Stimulated activated CD8-positive, alpha-beta memory T cell treated with anti-CD3 and anti-CD28 coated beads, Interleukin-12 subunit alpha, Interleukin-12 subunit beta, amount 100 ng/mL, for 24 hours (primary cell): ENCODE results near the gene MRPS34.
"Not testable (repeated sequence)": the region's sequence is repeated elsewhere in the genome, so short reads cannot be mapped to it uniquely, and the experiment has no call there.

Experiments
- DNase-seq: peaks from one replicate; pipeline ENCODE4 v3.0.0-alpha.2; 2020; ENCODE audit errors: extremely low read depth

Gene MRPS34

DNA sequence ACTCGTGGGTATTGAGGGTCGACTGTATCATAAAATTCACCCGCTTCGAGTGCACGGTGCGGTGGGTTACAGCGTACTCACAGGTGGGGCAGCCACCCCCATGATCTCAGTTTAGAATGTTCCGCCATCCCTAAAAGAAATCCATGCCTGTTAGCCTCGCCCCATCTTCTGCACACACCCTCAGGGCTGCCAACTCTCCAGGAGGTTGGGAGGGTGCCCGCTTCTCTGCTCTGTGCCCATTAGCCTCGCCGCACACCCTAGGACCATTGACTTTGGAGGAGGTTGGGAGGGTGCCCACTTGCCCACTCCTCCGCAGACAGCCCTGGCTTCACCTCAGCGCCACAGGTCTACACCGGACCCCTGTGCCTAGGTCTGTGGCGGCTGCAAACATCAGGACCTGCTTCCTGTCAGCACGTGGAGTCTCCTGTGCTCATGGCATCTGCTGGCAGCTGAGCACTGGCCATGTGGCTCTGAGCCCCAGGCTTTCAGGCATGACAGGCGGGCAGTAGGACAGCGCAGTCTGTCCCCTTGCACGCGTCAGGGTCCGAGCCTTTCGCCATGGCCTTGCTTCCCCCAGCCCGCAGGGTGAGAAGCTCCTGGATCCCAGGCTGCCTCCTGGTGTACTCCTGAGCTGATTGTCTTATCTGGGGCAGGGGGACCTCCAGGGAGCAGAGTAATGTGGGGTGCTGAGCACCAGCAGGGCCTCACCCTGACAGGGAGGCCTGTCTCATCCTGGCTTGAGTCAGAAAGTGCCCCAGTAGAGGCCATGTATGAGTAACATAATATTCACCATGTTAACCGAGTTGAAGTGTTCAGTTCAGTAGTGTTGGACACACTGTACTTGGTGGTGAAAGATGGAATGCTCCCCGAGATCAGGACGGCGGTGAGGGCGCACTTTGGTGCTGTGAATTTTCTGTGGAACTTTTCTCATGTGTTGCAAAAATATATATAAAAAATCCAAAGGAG lies 23.5 kb downstream of the MRPS34 start:
- no peak for DNase-seq

GRCh38 chr16:1747934-1748333 lies 25.0 kb downstream of the MRPS34 start:
- no peak for DNase-seq

DNA sequence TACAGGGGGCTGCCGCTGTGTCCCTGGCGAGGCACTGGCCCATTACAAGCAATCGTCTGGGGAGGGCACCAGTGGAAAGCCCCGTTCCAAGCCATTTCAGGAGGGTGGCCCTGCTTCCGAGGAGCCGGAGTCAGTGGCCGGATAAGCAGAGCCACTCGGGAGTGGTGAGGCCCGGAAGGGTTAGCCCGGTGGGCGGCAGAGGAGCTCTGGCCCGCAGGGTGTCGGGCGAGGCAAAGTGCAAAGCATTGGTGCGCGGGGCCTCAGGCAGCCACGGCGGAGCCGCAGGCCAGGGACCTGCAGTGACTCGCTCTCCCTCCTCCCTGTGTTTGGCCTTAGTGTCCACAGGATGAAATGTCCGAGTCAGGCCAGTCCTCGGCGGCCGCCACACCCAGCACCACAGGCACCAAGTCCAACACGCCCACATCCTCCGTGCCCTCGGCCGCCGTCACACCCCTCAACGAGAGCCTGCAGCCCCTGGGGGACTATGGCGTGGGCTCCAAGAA lies 26.2 kb downstream of the MRPS34 start:
- no peak for DNase-seq

- DNase-seq: no peak
Measured at GRCh38 chr16:1745900-1746692, 26.8 kb downstream of the MRPS34 start.

GRCh38 chr16:1745181-1745899 lies 27.6 kb downstream of the MRPS34 start:
- no peak for DNase-seq

DNA sequence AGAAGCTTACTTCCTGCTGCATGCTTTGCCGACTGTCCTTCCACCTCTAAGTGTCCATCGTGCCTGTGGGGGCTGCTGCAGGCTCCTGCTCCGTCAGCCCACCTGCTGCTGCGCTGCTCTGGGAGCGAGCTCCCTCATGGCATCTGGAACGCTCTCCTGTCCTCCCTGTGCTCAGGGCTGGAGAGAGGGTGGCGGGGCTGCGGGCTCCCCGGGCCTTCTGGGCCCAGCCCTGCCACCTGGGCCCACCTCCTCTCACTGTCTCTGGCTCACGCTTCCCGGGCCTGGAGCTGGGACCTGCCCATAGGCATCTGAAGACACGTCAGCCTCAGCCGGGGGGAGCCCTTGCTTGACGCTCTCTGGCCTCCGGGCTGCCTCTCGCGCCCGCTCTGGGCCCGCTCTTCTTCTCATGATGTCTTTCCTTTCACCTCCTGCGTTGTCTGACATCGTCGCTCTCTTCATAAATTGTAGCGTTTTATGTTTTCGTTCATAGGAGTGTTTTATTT lies 28.5 kb downstream of the MRPS34 start:
- no peak for DNase-seq

GRCh38 chr16:1743376-1744337 lies 29.3 kb downstream of the MRPS34 start:
- DNase-seq: no peak

DNA sequence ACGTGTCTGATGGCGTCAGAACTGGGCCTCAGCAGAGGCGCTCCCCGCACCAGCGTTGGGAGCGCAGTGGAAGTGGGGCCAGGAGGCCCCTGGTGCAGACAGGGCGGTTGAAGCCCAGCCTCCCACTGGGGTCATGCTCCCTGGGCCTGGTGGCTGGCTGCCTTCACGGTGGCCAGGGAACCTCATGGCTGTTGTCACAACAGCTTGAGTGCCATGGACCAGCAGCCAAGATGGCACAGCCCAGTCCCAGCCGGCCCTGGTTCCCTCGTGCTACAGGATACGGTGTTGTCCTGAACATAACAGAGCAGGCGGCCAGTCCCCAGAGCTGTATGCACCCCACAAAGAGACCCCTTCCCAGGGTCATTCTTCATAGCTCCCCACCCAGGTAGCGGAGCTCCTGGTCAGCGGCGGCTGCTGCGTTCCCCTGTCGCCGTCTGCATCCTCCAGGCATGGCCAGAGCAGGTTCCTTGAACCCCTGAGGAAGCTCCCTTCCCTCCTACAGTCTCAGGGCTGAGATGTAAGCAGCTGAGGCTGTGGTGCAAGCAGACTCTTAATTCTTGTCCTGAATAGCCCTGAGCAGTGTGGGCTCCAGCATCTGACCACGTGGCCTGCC lies 31.3 kb downstream of the MRPS34 start:
- no peak for DNase-seq

- DNase-seq: no peak
Measured at GRCh38 chr16:1740781-1741490, 32.0 kb downstream of the MRPS34 start.

GRCh38 chr16:1740234-1740633 lies 32.7 kb downstream of the MRPS34 start:
- DNase-seq: no peak

GRCh38 chr16:1734816-1735215 lies 38.1 kb downstream of the MRPS34 start:
- no peak for DNase-seq

GRCh38 chr16:1734123-1734522 lies 38.8 kb downstream of the MRPS34 start:
- DNase-seq: no peak

GRCh38 chr16:1732551-1732987 lies 40.4 kb downstream of the MRPS34 start:
- not testable (repeated sequence) for DNase-seq

DNA sequence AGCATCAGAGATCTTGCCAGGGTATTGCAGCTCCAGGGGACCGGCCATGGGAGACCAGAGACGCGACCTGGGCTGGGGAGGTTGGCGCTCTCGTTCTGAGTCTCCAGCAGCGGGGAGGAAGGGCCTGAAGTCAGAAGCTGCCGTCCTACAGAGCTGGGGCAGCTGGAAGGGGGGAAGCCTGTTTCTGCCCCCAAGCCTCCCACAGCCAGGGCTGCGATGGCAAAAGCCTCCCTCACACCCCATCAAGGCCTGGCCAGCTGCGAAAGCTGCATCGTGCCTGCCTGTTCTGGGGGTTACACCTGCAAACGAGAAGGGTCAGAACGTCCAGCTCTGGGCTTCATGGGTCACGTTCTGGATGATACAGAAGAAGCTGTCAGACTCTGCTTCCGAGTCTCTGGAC lies 40.9 kb downstream of the MRPS34 start:
- DNase-seq: no peak

DNA sequence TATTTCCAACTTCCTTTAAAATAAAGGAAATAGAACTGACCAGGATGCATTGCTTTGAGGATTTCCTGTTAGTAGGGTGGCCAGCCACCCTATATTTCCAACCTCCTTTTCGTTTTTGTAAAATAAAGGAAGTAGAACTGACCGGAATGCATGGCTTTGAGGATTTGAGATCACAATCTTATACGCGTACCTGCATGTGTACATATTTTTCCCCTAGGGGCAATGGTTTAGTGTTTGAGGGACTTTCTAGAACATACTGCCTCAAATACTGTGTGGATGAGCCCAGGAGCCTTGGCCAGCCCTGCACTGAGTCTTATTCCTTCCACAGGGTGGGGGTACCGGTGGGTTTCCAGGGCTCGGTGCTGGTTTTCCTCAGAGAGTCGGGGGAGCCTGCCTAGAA lies 41.3 kb downstream of the MRPS34 start:
- DNase-seq: no peak

DNA sequence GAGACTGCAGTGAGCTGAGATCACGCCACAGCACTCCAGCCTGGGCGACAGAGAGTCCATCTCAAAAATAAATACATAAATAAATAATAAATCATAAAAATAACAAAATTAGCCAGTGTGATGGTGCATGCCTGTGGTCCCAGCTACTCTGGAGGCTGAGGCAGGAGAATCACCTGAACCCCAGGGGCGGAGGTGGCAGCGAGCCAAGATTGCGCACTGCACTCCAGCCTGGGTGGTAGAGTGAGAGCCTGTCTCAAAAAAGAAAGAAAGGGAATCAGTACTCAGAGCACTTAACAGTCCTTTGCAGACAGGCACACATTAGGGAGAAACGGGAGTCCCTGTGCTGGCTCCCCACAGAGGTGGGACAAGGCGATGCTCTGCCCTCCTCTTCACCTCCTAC lies 41.9 kb downstream of the MRPS34 start:
- no peak for DNase-seq

DNA sequence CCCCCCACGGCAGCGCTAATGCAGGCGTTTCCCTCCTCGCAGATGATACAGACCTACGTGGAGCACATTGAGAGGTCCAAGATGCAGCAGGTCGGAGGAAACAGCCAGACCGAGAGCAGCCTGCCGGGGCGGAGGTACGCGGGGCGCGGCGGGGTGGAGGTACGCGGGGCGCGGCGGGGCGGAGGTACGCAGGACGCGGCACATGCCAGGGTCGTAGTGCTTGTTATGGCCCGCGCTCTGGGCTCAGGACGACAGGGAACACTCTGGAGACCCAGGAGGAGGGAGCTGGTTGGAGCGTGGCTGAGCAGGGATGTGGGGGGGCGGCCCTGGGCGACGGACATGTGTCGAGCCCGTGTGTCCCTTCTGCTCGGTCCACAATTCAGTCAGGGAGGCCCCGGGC lies 43.5 kb downstream of the MRPS34 start:
- no peak for DNase-seq

- no peak for DNase-seq
Measured at GRCh38 chr16:1729026-1729425, 43.9 kb downstream of the MRPS34 start.
